Activated CD4-positive, alpha-beta T cell treated with anti-CD3 and anti-CD28 coated beads, Interleukin-2, amount 50 U/mL, for 16 hours (primary cell): Measurements from ENCODE around the gene ARL17A.
"Not testable (repeated sequence)": the region's sequence is repeated elsewhere in the genome, so short reads cannot be mapped to it uniquely, and the experiment has no call there.

Experiments used
- DNase-seq: peaks from one replicate; pipeline ENCODE4 v3.0.0-alpha.2; 2020

ARL17A gene

DNA sequence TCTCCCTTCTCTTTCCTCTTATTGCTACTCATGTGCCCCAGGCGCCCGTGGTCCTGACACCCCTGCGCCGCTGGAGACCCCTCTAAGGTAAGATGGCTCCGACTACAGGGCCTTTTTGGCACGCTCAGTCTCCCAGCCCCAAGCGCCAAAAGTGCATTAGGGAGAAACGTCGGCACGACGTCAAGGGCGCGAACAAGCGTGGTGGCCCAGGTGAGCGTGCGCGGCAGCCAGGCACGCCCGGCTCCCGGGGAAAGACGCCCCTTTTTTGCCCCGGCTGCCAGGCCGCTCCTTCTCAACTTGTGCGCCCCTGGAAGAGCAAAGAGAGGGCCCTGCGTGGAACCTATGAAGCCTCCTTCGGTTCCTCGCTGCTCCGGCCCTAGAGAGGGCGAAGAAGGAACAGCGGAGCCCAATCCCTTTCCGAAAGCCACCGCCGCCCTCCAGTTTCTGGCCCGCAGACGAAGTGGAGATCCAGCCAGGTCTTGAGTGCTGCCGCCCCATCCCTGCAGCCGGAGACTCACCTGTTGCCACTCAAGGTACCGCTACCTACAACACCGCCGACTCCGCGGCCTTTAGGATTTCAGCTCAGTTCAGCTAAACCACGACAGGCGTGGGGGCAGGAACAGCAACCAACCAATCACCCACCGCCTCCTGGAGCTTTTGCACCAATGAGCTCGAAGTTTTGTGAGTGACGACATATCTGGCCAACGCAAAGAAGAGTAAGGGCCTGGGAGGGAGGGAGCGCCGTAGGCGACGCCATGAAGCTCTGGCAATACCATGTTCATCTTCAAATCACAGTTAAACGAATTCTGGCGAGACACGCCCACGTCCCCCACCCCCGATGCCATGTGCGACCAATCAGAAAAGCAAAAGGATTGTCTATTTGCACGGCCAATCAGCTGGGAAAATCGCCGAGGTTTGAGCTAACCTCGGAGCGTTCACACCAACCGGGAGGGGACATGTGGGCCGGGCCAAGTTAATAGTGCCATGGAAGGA, at the start of gene ARL17A:
Gene ARL17A, minus strand, starts transcription at position 609 of the 993 bp plus-strand sequence. CDS start 3,369 bp downstream, outside the sequence.
- DNase-seq: peak; percentile 89

DNA sequence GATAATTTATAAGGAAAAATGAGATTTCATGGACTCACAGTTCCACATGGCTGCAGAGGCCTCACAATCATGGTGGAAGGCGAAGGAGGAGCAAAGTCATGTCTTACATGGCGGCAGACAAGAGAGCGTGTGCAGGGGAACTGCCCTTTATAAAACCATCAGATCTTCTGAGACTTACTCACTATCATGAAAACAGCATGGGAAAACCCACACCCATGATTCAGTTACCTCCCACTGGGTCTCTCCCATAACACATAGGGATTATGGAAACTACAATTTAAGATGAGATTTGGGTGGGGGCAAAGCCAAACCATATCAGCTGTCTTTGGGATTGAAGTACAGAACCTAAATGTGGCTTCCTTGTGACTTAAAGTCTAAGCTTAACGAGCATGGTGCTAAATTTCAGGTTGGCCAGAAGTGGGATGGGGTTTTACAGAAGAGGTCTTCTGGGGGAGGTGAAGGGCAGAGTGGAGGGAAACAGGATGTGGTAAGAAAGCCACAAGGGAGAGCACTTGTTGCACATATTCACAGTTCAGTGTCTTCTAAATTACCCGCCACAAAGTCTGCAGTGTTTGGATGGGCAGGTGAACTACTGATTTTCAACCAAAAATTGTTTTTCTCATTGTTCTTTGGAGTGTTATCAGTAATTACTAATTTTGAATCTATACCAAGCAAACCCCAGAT, 49.4 kb upstream of the ARL17A start:
- DNase-seq: not testable (repeated sequence)

DNA sequence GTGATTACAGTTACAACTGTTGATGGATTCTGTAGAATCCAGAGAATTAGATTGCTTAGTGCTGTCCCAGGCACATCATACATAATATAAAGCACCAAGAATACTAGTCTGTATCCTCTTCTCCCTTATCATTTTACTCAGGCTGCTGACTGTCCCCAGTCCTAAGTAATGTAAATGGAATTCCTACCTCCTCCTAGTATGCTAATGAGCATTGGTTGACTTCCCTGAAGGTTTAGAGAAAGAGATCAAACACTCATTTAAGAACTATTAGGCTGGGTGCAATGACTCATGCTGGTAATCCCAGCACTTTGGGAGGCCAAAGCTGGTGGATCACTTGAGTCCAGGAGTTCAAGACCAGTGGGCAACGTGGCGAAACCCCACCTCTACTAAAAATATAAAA, 48.0 kb upstream of the ARL17A start:
- DNase-seq: not testable (repeated sequence)

DNA sequence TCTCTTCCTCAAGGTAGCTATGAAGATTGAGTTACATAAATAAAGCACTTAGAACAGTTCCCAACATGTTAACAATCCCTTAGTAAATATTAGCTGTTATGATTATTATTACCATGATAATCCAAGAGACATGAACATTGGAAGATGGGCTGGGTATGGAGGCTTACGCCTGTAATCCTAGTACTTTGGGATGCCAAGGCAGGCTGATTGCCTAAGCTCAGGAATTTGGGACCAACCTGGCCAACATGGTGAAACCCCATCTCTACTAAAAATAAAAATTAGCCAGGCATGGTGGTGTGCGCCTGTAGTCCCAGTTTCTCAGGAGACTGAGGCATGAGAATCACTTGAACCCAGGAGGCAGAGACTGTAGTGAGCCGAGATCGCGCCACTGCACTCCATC, 45.2 kb upstream of the ARL17A start:
- not testable (repeated sequence) for DNase-seq

DNA sequence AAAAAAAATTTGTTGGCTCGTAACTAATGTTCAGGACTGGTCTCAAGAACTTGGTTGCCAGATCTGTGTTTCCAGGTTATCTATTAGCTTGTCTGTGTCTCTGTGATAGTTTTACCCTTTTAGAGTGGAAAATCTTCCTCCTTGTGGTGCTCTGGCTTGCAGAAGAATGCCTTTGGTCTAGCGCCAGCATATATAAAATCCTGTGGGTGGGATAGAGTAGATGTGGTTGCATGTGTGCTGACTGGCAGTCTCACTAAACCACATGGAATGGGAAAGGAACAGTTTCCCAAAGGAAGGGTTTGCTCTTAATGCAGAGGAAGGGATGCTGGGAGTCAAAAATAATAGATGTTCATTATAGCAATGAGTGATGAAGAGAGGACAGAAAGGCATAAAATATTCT, 44.3 kb upstream of the ARL17A start:
- not testable (repeated sequence) for DNase-seq

DNA sequence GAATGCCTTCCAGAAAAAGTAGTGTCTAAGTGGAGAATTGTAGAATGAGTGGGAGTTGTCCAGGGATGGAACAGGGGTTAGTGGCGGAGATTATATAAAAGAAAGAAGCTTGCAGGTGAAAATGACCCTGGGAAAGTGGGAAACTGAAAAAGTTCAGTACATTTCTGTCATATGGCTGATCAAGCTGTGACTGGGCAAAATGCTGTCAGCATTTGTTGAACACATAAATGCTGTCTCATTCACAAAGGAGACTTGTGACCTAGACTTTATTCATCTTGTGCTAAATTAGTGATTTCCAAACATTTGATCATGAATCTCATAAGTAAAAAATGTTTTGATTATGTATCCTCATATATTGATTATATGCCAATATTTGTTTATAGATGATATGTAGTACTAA, 39.5 kb upstream of the ARL17A start:
- not testable (repeated sequence) for DNase-seq

DNA sequence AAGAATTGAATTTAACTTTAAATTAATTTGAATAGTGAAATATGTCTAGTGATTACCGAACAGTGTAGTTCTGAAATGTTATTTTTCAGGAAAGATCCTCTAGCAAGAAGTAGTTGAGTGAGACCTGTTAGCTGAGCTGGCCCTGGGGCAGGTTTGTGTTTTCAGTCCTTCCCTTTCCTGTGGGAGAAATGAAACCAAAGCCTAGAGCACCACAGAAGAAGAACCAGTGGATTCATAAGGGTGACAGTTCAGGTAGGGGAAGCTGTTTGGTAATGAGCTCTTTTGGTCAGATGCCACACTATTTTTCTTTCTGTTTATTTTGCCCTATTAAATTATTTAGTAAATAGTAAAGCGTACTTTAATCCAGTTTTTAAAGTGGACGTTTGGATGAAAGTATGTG, 37.6 kb upstream of the ARL17A start:
- DNase-seq: not testable (repeated sequence)

DNA sequence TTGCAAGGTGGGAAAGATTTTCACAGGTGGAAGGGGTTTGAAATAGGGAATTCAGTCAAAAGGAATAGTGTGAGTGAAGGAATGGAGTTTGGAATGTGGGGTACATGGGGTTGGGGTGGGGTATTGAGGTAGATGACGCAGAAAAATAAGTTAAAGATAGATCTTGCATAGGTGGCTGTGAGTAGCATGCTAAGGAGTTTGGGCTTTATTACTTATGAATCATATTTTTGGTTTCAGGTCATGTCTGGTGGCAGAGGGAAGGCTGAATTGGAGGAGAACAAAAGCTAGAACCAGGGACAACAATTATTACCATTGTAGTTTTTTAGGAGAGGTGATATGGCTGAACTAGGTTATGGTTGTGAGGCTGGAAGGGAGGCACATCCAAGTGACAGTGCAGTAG, 34.4 kb upstream of the ARL17A start:
- DNase-seq: not testable (repeated sequence)

DNA sequence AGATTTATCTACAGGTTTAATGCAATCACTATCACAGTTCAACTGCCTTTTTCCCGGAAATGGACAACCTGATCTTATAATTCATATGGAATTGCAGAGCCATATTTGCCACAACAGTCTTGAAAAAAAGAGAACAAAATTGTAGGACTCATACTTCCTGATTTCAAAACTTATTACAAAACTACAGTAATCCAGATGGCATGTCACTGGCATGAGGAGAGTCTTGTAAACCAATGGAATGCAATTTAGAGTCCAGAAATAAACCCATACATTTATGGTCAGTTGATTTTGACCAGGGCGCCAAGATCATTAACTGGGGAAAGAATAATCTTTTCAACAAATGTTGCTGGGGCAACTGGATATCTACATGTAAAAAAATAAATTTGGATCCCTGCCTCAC, 31.8 kb upstream of the ARL17A start:
- not testable (repeated sequence) for DNase-seq

DNA sequence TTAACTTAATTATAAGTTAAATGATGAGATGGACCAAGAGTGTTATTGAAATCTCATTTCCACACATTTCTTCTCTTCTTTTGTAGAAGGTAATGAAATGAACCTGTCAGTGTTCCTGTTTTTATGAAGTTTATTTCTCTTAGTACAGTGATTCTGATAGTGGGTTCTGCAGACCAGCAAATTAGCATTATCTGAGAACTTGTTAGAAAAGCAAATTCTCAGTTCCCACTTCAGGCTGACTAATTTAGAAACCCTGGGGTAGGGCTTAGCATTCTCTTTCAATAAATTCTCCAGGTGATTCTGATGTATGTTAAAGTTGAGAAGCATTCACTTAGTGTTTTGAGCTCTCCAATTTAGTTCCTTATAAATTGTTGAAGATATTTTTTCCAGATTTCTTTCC, 23.6 kb upstream of the ARL17A start:
- peak; percentile 56 for DNase-seq

DNA sequence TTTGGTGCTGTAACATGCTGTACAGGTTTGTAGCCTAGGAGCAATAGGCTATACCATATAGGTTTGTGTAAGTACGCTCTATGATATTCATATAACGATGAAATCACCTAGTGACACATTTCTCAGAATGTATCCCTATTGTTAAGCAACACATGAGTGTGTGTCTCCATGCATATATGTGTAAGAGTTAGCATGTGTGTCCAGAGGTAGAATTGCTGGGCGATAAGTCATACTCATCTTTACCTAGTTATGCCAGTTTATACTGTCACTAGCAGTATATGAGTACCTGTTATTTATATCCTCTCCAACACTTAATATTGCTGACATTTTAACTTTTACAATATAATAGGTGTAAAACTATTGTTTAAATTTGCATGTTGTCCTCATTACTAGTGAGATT, 21.3 kb upstream of the ARL17A start:
- DNase-seq: not testable (repeated sequence)

DNA sequence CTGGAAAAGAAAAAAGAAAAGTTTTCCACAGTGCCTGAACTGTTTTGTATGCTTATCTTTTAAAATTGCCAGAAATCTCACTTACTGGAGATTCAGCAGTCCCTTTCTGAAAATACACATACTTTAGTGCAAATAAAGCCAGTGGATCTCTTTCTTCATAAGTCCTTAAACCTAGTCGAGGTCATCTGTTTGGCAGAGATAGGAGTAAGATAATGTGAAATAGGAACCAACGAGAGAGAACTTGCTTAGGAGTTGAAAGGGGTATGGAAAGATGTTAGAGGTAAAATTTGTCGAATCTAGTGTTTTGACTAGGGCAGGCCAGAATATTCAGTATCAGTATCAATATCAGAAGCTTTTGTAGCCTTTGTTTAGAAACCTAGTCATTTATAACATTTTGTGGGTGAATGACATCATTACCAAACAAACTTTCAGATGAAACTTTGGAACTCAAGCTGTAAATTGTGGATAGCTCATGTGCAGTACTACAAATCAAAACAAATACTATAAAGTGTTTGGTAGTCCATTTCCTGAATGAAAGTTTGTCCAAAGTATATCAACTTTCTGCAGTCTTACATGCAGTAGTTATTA, 18.9 kb upstream of the ARL17A start:
- peak; percentile 48 for DNase-seq

DNA sequence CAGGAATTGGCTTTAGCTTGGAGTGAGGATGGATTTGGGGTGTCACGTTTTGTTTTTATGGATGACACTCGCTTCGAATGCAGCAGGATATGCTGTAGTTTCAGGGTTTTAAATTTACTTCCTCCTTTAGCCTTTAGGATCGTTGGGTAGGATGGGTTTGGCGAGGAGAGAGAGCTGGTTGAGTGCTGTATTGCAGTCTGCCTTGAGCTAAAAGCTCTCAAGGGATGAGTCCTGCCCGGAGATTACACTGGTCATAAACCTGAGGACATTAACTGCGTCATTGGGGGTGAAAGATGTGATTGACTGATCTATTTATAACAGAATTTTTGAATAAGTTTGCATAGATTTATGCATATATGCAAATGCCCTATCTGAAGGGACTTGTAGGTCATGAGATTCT, 11.8 kb upstream of the ARL17A start:
- DNase-seq: not testable (repeated sequence)

DNA sequence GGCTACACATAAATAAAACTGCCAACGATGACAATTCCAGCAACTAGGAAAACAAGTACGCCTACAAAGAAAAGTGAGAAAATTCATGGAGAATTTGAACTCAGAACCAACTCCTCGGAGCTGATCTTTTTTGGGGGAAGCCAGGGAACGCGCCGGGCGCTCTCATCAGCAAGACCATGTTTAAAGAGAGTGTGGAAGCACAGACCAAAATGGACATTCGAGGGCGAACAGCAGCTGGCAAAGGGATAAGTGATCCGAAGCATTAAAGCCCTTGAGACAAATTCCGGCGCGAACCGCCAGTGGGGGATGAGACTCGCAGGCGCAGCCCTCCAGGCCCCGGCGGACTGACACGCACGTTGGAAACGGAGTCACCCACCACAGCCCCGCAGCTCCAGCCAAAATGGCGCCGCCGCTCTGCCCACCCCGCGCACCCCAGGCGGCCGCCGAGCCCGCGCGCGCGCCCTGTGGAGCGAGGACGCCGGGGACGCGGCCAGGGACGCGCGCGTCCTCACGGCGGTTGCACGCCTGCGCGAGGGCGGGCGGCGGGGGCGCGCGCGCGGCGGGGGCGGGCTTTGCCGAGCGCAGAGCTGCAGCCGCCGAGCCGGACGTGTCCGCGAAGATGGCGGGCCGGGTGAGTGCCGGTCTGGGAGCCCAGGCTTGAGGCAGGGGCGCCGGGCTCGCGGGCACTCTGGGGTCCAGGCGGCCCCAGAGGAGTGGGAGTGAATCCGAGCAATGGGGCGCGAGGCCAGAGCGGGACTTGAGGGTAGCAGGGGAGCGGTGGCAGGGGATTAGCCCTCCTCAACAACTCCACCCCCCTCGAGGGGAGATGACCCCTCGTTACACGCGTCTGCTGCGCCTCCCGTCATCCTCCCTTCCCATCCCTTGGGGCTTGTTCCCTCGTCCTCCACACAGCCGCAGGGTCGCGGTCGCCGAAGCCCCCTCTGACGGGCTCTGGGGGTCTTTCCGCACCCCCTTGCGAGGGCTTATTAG, 11.0 kb upstream of the ARL17A start, which contains the start of gene NSF:
Gene NSF, plus strand, starts transcription at position 513 of the 990 bp plus-strand sequence. Its CDS starts 107 bp downstream, at position 620.
- not testable (repeated sequence) for DNase-seq

DNA sequence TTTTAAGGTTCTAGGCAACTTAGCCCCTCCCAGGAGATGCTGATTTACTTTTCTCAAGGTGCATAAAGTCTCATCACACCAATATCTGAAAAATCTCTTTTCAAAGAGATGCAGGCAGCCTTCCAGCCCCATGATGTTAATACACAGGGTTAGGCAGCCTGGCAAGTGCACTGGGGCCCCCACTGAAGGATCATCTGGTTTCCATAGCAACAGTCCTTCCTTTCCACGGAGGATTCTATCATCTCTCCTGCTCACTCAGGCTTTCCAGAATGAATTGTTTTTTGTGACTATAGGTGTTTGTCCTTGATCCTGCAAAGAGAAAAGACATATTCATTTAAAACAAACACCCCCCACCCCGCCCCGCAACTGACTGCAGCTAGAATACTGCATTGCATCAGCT, 6.0 kb upstream of the ARL17A start:
- DNase-seq: not testable (repeated sequence)

DNA sequence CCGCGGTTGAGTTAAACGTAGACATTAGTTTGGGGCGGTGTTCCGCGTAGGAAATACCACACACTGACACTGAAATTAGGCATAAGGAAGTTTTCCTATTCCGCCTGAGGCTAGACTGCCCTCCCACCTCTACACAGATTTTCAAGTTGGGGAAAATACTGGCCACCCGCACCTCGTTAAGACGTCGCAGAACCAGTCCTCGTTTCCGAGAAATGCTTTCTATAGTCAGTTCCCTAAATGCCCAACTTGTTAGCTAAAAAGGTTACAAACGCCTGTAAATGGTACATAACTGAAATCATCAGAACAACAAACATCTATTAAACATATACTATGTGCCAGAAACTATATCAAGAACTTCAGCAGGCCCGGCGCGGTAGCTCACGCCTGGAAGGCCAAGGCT, 591 bp upstream of the ARL17A start:
- not testable (repeated sequence) for DNase-seq

DNA sequence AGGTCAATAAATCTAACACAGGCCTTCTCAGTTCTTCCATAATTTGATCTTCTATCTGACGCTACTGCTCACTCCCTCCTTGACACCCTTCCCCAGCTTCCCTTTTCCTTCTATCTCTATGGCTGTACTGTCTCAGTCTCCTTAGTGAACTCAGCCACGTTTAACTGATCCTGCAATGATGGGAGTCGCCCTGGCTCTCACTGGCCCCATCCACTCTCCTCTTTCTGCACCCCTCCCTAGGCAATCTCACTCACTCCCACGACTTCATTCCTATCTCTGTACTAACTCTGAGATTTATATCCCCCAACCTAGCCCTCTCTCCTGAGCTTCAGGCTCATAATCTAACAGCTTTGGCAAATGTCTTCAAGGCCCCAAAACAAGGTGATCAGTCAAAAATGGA, 7.7 kb downstream of the ARL17A start:
- not testable (repeated sequence) for DNase-seq

DNA sequence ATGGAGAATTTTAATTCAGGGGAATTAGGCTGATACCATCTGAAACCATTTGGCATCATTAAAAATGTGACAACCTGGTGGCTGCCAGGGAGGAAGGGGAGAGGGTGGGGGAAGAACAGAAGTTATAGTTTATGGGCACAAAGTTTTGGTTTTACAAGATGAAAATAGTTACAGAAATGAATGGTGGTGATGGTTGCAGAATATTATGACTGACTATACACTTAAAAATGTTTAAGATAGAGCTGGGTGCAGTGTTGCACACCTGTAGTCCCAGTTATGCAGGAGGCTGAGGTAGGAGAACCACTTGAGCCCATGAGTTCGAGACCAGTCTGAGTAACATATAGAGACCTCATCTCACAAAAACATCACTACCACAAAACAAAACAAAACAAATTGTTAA, 12.5 kb downstream of the ARL17A start:
- DNase-seq: not testable (repeated sequence)

DNA sequence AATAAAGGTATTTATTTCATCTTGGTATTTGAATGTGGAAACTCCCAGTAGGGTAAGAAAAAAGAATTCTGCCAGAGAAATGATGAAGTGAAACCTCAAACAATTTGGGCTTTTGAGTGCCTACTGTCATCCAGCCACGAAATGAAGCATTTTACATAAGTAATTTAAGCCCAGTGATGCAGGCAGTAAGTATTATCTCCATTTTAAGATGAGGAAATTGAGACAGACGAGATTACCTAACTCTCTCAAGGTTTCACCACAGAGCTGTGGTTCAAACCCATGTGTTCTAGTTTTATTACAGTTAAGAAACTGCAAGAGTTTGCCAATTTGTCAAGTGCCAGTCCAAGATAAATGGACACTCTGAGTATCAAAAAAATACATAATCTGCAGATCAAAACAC, 13.2 kb downstream of the ARL17A start:
- not testable (repeated sequence) for DNase-seq

DNA sequence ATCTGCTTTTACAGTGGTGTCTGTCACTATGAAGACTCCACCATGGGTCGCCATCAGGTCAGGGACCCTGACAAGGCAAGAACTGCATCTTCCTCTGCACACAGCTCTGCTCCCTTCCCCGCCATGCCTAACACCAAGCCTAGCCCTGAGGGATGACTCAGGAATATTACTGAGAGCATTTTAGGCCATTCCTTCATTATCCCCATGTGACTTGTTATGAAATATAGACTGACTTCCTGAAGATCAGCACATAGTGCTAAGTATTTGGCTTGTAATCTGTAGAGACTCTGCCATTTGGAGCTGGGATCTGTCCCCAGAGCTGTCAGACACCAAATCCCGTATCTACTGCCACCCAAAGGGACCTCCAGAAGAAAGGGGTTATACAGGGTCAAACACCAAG, 19.4 kb downstream of the ARL17A start:
- not testable (repeated sequence) for DNase-seq

DNA sequence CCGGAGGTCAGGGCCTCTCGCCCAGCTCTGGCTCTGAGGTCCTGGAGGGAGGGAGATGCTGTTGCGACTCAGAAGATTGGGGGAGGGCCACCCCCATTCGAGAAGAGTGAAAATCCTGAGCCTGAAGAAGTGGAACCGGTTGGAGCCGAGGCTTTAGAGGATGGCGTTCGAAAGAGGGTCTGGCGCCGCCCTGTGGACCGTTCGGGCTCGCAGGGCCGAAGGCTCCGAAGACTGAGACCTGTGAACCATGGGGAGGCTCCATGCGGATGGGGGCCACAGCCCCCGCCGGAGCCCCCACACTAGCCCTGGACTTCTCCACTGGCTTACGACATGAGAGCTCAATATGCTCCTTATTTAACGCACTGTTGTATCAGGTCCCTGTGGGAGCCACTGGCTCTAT, 20.3 kb downstream of the ARL17A start:
- not testable (repeated sequence) for DNase-seq

DNA sequence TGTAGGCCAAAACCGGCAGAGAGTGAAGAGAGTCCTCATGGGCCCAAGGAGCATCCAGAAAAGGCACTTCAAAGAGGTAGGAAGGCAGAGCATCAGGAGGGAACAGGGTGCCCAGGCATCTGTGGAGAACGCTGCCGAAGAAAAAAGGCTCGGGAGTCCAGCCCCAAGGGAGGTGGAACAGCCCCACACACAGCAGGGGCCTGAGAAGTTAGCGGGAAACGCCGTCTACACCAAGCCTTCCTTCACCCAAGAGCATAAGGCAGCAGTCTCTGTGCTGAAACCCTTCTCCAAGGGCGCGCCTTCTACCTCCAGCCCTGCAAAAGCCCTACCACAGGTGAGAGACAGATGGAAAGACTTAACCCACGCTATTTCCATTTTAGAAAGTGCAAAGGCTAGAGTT, 30.9 kb downstream of the ARL17A start:
- DNase-seq: not testable (repeated sequence)
